ENCODE results near the gene ROR1. TPM values are rescaled to one million over a fixed set of nuclear protein-coding genes. Genes with fewer than 3 reads are reported as not detected.
"Not testable (repeated sequence)": the region's sequence is repeated elsewhere in the genome, so short reads cannot be mapped to it uniquely, and the experiment has no call there.

Gene ROR1
- polyA plus RNA-seq, 1 donor from 2014 or later, result 0.09 TPM

- Mint-ChIP-seq H3K36me3 (no peaks in the 10 kb centered on the region), H3K4me1 (peaks cover 0 to under 1% (median 0%) of the 10 kb centered on the region in 3 donors), H3K9me3 (no peaks in the 10 kb centered on the region), H3K27me3 (peaks cover 17% of the 10 kb centered on the region), H3K4me3 (no peak overlapping the region), H3K27ac (peak overlapping the region in 1 of 3 donors; percentile 55)
Measured at GRCh38 chr1:63794354-63794753, 20.5 kb downstream of the ROR1 start.

- Mint-ChIP-seq H3K4me3 (no peak overlapping the region), H3K36me3 (no peaks in the 10 kb centered on the region), H3K27me3 (peaks cover 17% of the 10 kb centered on the region), H3K4me1 (no peaks in the 10 kb centered on the region), H3K9me3 (no peaks in the 10 kb centered on the region), H3K27ac (no peak overlapping the region)
Measured at GRCh38 chr1:63794939-63795378, 21.1 kb downstream of the ROR1 start.

GRCh38 chr1:63795455-63795854 is 21.6 kb downstream of the ROR1 start:
- Mint-ChIP-seq H3K36me3 (no peaks in the 10 kb centered on the region), H3K27me3 (peaks cover 16% of the 10 kb centered on the region), H3K9me3 (no peaks in the 10 kb centered on the region), H3K4me1 (no peaks in the 10 kb centered on the region), H3K27ac (peak overlapping the region in 1 of 3 donors; percentile 29), H3K4me3 (no peak overlapping the region)

- Mint-ChIP-seq H3K4me3 (no peak overlapping the region), H3K27me3 (peaks cover 12% of the 10 kb centered on the region), H3K9me3 (no peaks in the 10 kb centered on the region), H3K36me3 (no peaks in the 10 kb centered on the region), H3K4me1 (no peaks in the 10 kb centered on the region), H3K27ac (no peak overlapping the region)
Measured at GRCh38 chr1:63797056-63797726, 23.4 kb downstream of the ROR1 start.

GRCh38 chr1:63798284-63798683 is 24.5 kb downstream of the ROR1 start:
- Mint-ChIP-seq H3K36me3 (no peaks in the 10 kb centered on the region), H3K9me3 (no peaks in the 10 kb centered on the region), H3K27me3 (peaks cover 12% of the 10 kb centered on the region), H3K27ac (no peak overlapping the region), H3K4me3 (no peak overlapping the region), H3K4me1 (no peaks in the 10 kb centered on the region)

- H3K4me3 Mint-ChIP-seq, result no peak overlapping the region
- peaks cover 12% of the 10 kb centered on the region for H3K27me3 Mint-ChIP-seq
- H3K27ac Mint-ChIP-seq, result no peak overlapping the region
- H3K9me3 Mint-ChIP-seq, result no peaks in the 10 kb centered on the region
- H3K4me1 Mint-ChIP-seq, result no peaks in the 10 kb centered on the region
- no peaks in the 10 kb centered on the region for H3K36me3 Mint-ChIP-seq
Measured at GRCh38 chr1:63799307-63799706, 25.5 kb downstream of the ROR1 start.

GRCh38 chr1:63799820-63800219 is 26.0 kb downstream of the ROR1 start:
- H3K9me3 Mint-ChIP-seq, result no peaks in the 10 kb centered on the region
- H3K36me3 Mint-ChIP-seq, result no peaks in the 10 kb centered on the region
- no peaks in the 10 kb centered on the region for H3K4me1 Mint-ChIP-seq
- no peak overlapping the region for H3K27ac Mint-ChIP-seq
- H3K27me3 Mint-ChIP-seq, result peaks cover 12% of the 10 kb centered on the region
- no peak overlapping the region for H3K4me3 Mint-ChIP-seq

- Mint-ChIP-seq H3K4me3 (no peak overlapping the region), H3K9me3 (no peaks in the 10 kb centered on the region), H3K27me3 (peaks cover 4% of the 10 kb centered on the region), H3K4me1 (no peaks in the 10 kb centered on the region), H3K36me3 (no peaks in the 10 kb centered on the region), H3K27ac (no peak overlapping the region)
Measured at GRCh38 chr1:63802109-63802508, 28.3 kb downstream of the ROR1 start.

GRCh38 chr1:63804829-63805484 is 31.1 kb downstream of the ROR1 start:
- Mint-ChIP-seq H3K27ac (no peak overlapping the region), H3K4me3 (no peak overlapping the region), H3K36me3 (no peaks in the 10 kb centered on the region), H3K9me3 (no peaks in the 10 kb centered on the region), H3K4me1 (no peaks in the 10 kb centered on the region), H3K27me3 (peaks cover 9% of the 10 kb centered on the region)

- Mint-ChIP-seq H3K27ac (no peak overlapping the region), H3K4me3 (no peak overlapping the region), H3K36me3 (no peaks in the 10 kb centered on the region), H3K4me1 (no peaks in the 10 kb centered on the region), H3K27me3 (peaks cover 9% of the 10 kb centered on the region), H3K9me3 (no peaks in the 10 kb centered on the region)
Measured at GRCh38 chr1:63807046-63807445, 33.2 kb downstream of the ROR1 start.

- peaks cover 2% of the 10 kb centered on the region for H3K36me3 Mint-ChIP-seq
- H3K9me3 Mint-ChIP-seq, result peaks cover 0 to 2% (median 1%) of the 10 kb centered on the region in 3 donors
- H3K4me3 Mint-ChIP-seq, result no peak overlapping the region
- no peaks in the 10 kb centered on the region for H3K4me1 Mint-ChIP-seq
- H3K27ac Mint-ChIP-seq, result no peak overlapping the region
- H3K27me3 Mint-ChIP-seq, result peaks cover 9% of the 10 kb centered on the region
Measured at GRCh38 chr1:63810936-63811469, 37.2 kb downstream of the ROR1 start.

GRCh38 chr1:63812071-63812700 is 38.4 kb downstream of the ROR1 start:
- H3K27ac Mint-ChIP-seq, result no peak overlapping the region
- peaks cover 8% of the 10 kb centered on the region for H3K27me3 Mint-ChIP-seq

GRCh38 chr1:63813829-63814277 is 40.0 kb downstream of the ROR1 start:
- H3K27ac Mint-ChIP-seq, result no peak overlapping the region

More at GRCh38 chr1:63812071-63812700, 38.4 kb downstream of the ROR1 start:
- H3K36me3 Mint-ChIP-seq, result peaks cover 2% of the 10 kb centered on the region
- H3K4me3 Mint-ChIP-seq, result no peak overlapping the region
- no peaks in the 10 kb centered on the region for H3K4me1 Mint-ChIP-seq
- H3K9me3 Mint-ChIP-seq, result peaks cover 0 to 8% (median 8%) of the 10 kb centered on the region in 3 donors

GRCh38 chr1:63816217-63816815 is 42.5 kb downstream of the ROR1 start:
- not testable (repeated sequence) for H3K36me3 Mint-ChIP-seq, H3K27ac Mint-ChIP-seq, H3K9me3 Mint-ChIP-seq, H3K4me3 Mint-ChIP-seq, H3K27me3 Mint-ChIP-seq, H3K4me1 Mint-ChIP-seq

More at GRCh38 chr1:63813829-63814277, 40.0 kb downstream of the ROR1 start:
- Mint-ChIP-seq H3K9me3 (peaks cover 0 to 8% (median 8%) of the 10 kb centered on the region in 3 donors), H3K4me1 (no peaks in the 10 kb centered on the region), H3K27me3 (no peaks in the 10 kb centered on the region), H3K4me3 (no peak overlapping the region), H3K36me3 (peaks cover 2% of the 10 kb centered on the region)

- H3K4me3 Mint-ChIP-seq, result no peak overlapping the region
- H3K36me3 Mint-ChIP-seq, result peaks cover 2% of the 10 kb centered on the region
- H3K9me3 Mint-ChIP-seq, result peaks cover 0 to 8% (median 8%) of the 10 kb centered on the region in 3 donors
- H3K4me1 Mint-ChIP-seq, result no peaks in the 10 kb centered on the region
- peaks cover 5% of the 10 kb centered on the region for H3K27me3 Mint-ChIP-seq
- no peak overlapping the region for H3K27ac Mint-ChIP-seq
Measured at GRCh38 chr1:63817152-63817667, 43.4 kb downstream of the ROR1 start.
